ENCODE data around the gene MTA2.

- TF ChIP-seq, protein P1, sequence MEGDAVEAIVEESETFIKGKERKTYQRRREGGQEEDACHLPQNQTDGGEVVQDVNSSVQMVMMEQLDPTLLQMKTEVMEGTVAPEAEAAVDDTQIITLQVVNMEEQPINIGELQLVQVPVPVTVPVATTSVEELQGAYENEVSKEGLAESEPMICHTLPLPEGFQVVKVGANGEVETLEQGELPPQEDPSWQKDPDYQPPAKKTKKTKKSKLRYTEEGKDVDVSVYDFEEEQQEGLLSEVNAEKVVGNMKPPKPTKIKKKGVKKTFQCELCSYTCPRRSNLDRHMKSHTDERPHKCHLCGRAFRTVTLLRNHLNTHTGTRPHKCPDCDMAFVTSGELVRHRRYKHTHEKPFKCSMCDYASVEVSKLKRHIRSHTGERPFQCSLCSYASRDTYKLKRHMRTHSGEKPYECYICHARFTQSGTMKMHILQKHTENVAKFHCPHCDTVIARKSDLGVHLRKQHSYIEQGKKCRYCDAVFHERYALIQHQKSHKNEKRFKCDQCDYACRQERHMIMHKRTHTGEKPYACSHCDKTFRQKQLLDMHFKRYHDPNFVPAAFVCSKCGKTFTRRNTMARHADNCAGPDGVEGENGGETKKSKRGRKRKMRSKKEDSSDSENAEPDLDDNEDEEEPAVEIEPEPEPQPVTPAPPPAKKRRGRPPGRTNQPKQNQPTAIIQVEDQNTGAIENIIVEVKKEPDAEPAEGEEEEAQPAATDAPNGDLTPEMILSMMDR (conservative IDR thresholded peaks at IDR 0.05 in 1 of 2, IDR thresholded peaks at IDR 0.05 in 1 of 2; ENCODE audit: extremely low read depth in 1 of 2, insufficient read depth in 1 of 2, low read depth in 1 of 2, low read length in 2 of 2) = no peak
- no peak for TF ChIP-seq EZH2 (IDR thresholded peaks at IDR 0.05; ENCODE audit: borderline replicate concordance, low read length)
Measured at GRCh38 chr11:62574363-62575071, 27.1 kb downstream of the MTA2 start.

Data from mammary epithelial cell (primary cell).